ENCODE data around the gene NCAPH2. TPM values are rescaled to one million over a fixed set of nuclear protein-coding genes. Genes with fewer than 3 reads are reported as not detected.

Gene NCAPH2
- total and polyA plus RNA-seq, 9 of the 15 experiments (the other 6 are each of a cell fraction or from before 2014, with no cell fraction given), result 3.6 to 88.6 (median 32.4) TPM

GRCh38 chr22:50525104-50525857 lies 17.3 kb downstream of the NCAPH2 start, which contains the start of gene SCO2 (continued):
- TF ChIP-seq MITF (IDR thresholded peaks at IDR 0.05), result peak; percentile 57; the same call in 1 of the 2 replicates
- peak; percentile 25 for TF ChIP-seq CREM (IDR thresholded peaks at IDR 0.05; ENCODE audit: low read depth)
- TF ChIP-seq, protein P1, sequence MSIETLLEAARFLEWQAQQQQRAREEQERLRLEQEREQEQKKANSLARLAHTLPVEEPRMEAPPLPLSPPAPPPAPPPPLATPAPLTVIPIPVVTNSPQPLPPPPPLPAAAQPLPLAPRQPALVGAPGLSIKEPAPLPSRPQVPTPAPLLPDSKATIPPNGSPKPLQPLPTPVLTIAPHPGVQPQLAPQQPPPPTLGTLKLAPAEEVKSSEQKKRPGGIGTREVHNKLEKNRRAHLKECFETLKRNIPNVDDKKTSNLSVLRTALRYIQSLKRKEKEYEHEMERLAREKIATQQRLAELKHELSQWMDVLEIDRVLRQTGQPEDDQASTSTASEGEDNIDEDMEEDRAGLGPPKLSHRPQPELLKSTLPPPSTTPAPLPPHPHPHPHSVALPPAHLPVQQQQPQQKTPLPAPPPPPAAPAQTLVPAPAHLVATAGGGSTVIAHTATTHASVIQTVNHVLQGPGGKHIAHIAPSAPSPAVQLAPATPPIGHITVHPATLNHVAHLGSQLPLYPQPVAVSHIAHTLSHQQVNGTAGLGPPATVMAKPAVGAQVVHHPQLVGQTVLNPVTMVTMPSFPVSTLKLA (conservative IDR thresholded peaks at IDR 0.05), result peak; percentile 77 to 87
- no peak for TF ChIP-seq ZNF212 (CRISPR knock-in tag; IDR thresholded peaks at IDR 0.05)
- TF ChIP-seq CHD1 (IDR thresholded peaks at IDR 0.05; ENCODE audit: low read length), result no peak
- no peak for TF ChIP-seq ZNF668 (CRISPR knock-in tag; IDR thresholded peaks at IDR 0.05)
- peak; percentile 64; the same call in 1 of the 2 replicates for TF ChIP-seq GABPB1 (CRISPR knock-in tag; IDR thresholded peaks at IDR 0.05)
- TF ChIP-seq POLR2A (conservative IDR thresholded peaks at IDR 0.05), result peak; percentile 88
- peak; percentile 57 for TF ChIP-seq CCNT2 (IDR thresholded peaks at IDR 0.05; ENCODE audit: borderline replicate concordance, extremely low read depth, insufficient read length, low read depth, low read length)
- TF ChIP-seq BHLHE40 (IDR thresholded peaks at IDR 0.05; ENCODE audit: low read length), result peak; percentile 88
- TF ChIP-seq CXXC5 (CRISPR knock-in tag; IDR thresholded peaks at IDR 0.05), result peak; percentile 67
- peak; percentile 86 for TF ChIP-seq REST (IDR thresholded peaks at IDR 0.05; ENCODE audit: borderline replicate concordance)
- TF ChIP-seq REST (CRISPR knock-in tag; IDR thresholded peaks at IDR 0.05; ENCODE audit: low read depth), result no peak
- TF ChIP-seq ETS1 (conservative IDR thresholded peaks at IDR 0.05; ENCODE audit: control insufficient read depth, low read depth, low read length), result peak; percentile 32; the same call in 1 of the 2 replicates
- TF ChIP-seq MXI1 (IDR thresholded peaks at IDR 0.05; ENCODE audit: low read depth, low read length), result 0 out of 2 replicates have a peak, but pooled peaks have one; percentile 13
- TF ChIP-seq PHF20 (IDR thresholded peaks at IDR 0.05; ENCODE audit: partially characterized antibody), result peak; percentile 11
